HG02943 (cell line): ENCODE results near the gene ERRFI1.

Experiments used
- ATAC-seq: cut with Tn5 transposase; IDR thresholded peaks from one replicate; pipeline ENCODE4 v1.9.1; 2021; ENCODE audit warnings: mild to moderate bottlenecking, low read depth, moderate library complexity; ENCODE audit not compliant: unreplicated experiment

Gene ERRFI1

DNA sequence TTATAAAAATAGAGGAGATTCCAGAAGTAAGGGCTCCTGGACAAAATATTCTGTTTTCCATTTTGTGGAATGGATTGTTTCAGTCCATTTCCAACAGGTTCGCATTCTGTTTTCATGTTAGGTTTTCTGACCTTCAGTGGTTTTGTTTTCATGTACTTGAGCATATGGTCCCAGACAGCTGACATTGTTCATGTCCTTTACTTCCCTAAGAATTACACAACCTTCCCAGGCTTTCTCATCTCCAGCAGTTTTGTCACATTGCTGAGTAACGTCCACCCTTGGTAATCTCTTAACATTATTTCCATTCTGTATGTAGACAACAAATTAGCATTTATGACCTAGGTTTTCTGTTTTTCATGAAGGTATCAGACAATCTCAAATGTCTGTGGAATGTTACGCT, 21.0 kb upstream of the ERRFI1 start:
- ATAC-seq = no peak

DNA sequence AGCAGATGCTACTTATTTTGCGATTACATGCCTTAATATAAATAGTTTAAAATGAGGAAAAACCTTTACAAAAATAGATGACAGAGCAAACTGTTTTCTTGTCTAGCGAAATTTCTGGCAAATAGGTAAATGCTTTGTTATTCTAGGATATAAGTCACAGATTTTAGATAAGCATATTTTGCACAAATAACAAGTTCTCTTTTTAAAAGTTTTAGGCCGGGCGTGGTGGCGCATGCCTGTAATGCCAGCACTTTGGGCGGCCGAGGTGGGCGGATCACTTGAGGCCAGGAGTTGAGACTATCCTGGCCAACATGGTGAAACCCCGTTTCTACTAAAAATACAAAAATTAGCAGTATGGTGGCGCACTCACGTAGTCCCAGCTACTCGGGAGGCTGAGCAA, 20.3 kb upstream of the ERRFI1 start:
- no peak for ATAC-seq

DNA sequence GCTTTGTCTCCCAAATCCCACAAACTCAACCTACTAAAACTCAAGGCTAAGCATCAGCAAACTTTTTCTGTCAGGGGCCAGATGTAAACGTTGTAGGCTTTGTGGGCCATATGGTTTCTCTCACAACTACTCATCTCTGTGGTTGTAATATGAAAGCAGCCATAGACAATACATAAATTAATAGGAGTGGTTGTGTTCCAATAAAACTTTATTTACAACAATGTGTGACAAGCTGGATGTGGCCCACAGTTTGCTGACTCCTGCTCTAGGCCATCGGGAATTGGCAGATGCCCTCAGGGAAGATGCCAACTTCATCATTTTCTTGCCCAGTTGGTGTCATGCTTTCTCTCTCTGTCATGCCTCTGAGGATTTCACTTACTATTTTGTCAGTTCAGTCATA, 17.5 kb upstream of the ERRFI1 start:
- ATAC-seq = no peak

DNA sequence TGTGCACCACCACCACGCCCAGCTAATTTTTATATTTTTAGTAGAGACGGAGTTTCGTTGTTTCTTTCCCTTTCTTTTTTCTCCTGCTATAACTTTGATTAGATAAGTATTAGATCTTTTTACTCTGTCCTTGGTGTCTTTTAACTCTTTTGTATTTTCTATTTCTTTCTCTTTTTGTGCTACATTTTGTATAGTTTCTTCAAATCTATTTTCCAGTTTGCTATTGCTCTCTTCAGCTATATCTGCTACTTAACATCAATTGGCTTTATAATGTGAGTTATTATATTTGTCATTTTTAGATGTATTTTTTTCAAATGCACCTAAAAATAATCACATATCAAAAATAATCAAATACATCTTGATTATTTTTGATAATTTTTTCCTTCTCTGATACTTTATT, 16.0 kb upstream of the ERRFI1 start:
- ATAC-seq = no peak

DNA sequence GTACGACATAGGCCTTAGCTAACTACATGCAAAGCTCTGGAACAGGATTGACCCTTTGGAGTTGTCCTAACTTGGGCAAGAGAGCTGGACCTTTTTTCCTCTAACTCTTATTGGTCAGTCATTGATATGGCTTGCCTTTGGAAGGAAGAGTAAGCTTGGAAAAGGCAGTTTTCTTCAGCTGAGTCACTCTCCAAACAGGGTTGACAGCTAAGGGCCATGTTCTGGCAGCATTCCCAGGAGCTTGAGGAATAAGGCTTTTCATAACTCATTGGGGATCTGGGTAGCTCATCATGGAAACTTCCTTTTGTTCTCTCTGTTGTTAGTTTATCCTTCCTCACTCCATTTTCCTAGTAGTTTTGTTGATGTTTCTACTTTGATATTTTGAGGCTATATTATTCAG, 14.5 kb upstream of the ERRFI1 start:
- ATAC-seq = no peak

DNA sequence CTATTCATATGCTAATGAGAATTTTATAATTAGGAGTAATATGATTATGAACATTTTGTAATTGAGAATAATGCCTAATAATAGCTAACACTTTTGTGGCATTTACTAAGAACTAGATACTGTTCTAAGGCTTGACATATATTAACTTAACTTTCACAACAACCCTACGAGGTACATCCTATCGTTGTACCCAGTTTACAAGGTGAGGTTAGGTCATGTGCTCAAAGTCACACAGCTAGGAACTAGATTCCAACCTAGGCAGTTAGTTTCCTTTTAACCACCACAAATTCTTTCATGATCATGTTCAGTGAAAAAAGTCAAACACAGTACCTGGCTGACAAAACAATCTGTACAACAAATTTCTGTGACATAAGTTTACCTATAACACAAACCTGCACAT, 13.0 kb upstream of the ERRFI1 start:
- ATAC-seq = no peak

DNA sequence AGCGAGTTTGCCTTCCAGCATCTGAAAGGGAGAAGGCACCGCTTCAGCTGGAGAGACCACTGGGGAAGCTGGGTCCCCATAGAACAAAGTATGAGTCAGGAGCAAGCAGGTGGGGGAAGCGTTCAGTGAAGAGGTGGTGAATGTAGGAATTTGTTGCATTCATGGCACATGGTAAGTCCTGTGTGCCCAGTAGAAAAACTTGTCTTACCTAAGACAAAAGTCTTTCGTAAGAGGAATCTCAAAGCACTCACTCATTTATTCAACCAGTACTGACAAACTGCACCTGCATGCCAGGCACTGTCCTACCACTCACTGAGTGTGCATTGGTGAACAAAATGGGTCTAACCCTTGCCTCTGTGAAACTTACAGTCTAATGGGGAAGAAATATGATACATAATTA, 9.2 kb upstream of the ERRFI1 start:
- ATAC-seq = no peak

DNA sequence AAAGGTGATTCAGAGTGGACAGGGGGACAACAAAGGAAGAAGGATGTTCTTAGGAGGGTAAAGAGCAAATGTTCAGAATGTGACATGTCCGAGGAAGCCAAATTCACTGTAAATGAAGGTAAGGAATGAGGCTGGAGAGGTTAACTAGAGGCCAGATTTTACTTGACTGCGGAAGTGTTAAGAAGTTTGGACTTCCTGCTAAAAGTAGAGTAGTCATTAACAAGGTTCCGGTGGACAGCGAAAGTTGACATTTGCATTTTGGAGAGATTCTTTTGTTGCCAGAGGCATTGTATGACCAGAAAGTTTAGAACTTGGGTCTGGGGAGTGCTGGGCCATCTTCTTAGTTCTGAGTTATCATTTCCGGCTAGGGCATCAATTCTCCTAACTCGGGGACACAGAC, 7.2 kb upstream of the ERRFI1 start:
- no peak for ATAC-seq

DNA sequence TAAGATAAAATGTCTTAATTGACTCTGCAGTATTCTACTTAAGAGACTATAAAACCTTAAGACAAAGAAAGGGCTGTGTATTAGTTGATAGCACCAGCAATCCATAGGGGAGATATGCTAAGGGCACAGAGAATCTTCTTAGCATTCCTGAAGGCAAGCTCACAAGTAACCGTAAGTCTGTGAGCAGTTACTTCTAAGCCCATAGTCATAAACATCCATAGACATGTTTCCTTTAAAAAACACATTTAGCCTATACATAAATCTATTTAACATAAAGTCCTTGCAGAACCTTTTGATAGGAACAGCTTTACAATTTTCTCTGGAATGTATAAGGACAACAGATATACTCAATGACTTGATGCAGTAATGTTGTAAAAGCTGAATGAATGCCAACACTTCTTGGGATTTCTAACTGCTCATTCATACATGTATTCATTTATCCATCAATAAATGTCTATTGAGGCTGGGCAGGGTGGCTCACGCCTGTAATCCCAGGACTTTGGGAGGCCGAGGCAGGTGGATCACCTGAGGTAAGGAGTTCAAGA, 6.3 kb upstream of the ERRFI1 start:
- no peak for ATAC-seq

DNA sequence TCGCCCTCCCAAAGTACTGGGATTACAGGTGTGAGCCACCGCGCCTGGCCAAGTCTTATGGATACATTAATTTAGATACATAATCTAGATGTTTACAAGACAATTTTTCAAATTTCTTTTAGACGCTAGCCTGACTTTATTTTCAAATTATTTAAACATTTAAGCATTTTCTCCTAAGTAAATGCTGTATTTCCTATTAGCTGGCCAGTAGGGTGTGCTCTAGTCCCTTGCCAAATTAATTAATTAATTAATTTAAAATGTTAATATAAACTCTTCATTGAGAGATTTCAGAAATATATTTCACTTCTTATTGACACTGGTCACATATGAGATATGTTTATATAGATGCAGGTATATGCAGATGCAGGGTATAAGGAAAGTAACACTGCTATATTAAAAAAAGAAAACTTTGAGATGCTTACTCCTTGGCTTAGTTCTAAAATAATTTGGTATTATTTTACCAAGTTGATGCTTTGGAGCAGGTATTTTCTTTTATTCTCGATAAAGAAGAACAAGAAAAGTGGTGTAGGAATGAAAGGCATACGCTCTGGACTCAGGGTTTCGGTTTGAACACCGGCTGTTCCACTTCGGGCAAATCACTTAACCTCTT, 5.2 kb upstream of the ERRFI1 start:
- no peak for ATAC-seq

DNA sequence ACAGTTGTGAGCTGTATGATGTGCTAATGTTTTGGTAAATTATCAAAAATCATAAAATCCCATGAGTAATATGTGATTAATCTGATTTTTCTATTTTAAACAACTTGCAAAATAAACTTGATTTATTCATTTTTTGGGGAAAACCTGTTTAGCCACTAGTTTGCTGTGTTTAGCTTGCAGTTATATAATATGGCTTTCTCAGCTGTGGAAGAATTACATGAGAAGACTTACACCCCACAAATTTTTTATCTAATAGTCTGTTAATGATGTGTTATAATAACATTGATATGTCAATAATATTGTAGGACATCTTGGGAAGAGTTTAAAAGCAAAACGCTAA, 2.4 kb upstream of the ERRFI1 start:
- ATAC-seq = no peak

DNA sequence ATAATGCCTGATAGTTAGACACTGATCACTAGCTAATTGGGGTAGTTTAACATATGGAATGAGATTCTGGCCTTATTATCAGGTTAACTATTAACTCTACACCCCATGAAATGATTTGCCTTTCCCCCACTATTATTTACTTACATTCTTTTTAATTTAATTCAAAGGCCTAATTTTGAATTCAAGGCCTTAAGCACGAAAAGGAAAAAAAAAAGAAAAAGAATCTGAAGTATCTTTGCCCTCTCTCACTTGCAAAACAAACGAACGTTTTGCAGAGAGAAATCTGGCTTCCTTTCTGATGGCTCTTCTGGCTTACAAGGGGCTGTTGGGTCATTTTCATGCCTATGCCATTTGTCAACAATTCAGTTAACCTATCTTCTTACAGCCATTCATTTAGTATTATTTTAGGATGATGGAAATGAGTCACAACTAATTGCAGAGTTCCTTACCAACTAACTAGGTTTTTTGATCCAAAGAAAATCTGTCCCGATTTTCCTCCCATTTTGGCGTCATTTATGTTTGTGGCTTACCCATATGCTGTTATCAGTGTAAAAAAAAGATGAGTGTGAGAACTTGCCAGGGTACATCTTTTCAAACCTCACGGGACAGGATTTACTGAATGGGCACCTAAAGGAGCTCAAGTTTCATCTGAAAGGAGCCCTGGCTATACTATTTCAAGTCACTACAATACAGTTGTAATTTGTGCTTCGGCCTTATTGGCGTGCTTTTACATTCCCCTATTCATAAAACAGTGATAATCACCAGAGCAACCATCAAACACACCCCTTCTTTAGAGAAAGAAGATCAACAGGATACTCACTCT, 1.9 kb upstream of the ERRFI1 start:
- no peak for ATAC-seq

DNA sequence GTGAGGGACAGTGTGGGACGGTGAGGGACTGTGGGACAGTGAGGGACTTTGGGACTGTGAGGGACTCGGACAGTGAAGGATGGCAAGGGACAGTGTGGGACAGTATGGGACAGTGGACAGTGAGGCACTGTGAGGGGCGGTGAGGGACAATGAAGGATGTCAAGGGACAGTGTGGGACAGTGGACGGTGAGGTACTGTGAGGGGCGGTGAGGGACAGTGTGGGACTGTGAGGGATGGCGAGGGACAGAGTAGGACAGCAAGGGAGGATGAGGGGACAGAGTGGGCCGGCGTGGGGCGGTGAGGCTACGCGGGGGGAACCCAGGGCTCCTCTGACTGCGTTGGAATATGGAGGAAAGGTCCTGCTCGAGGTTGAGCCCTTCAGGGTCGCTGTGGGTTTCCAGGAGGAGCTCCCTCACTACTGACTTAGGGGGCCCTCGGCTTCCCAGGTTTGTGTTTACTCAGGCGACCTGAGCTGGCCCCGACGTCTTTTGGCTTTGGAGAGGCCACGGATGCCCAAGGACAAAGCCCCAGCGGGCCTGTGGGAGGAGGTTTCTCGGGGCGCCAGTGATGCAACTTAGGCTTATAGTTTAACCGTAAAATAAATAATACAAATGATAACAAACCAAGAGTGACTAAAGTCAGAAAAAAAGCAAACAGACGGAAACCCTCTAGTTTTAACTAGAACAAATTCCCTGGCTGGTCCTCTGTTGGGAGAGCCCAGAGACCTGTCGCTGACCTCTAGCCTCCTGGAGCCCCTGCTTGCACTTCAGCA, 1.1 kb upstream of the ERRFI1 start:
- ATAC-seq = no peak

DNA sequence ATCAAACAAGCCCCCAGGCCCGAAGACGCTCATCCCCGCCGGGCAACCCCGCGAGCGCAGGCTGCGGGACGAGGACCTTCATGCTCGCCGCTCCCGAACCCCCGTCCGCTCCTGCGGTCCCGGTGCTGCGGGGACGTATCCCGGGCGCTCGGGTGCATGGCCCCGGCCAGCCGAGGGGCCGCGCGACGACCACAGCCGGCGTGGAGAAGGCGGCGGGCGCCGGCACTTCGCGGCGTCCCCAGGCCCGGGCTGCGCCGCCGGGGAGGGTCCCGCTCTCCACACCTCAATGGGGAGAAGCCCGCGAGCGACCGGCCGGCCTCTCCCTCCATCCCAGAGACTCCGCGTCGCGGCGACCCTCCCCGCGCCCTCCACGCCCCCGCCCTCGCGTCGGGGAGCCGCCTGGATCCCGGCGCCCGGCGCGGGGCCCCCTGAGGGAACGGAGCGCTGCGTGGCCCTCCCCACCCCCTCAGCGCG, 401 bp downstream of the ERRFI1 start:
- ATAC-seq = no peak

DNA sequence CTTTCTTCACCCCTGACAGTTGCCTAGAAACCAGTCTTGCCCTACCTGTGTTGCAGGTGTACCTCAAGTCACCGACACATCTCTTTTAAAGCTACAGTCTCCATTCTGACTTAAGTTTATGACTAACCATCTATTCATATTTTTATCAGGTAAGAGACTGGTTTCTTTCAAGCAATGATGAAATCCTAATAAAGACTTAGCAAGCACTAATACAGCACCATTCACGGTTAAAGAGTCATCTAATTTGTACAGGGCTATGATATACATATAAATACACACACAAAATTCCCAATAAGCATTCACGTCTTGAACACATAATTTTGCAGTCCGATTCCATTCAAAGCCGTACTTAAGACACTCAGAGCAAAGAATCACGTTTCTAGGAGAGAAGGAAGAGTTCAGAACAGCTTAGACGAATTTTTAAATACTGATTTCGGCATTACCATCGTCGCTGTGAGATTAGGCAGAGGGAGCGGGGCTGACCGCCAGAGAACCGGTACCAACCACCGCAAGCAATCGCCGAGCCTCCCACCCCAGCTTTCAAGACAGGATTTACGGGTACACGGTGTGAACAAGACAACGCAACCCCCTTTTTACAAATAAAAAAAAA, 943 bp downstream of the ERRFI1 start:
- no peak for ATAC-seq

DNA sequence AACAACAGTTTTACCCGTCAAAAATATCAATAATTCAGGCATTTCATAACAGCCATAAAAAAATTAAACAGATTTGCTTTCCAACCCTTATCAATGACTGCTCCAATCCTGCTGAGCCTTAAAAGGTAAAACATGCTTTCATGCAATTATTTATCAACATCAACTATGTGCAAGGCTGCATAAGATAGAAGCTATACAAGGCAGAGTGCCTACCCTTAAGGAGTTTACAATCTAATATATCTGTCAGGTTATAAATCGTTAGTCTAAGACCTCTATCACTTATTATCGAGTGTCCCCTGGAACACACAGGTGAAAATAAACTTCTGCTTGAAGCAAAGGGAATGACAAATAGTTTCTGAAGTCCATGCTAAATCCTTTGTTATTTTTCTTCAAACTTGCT, 1.8 kb downstream of the ERRFI1 start:
- no peak for ATAC-seq

DNA sequence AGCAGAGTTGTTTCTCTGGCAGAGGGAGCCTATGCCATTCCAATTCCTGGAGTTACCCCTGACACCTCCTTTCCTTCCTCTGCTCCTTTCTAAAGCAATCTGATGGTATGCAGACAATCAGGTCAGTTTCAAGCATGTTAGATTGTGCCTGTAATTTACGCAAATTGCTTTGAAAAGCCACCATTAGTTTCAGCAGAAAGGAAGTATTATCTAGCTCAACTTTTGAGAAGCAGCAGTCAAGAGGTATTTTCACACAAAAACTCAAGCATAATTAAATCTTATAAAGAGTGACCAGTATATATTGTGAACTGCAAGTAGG, 2.2 kb downstream of the ERRFI1 start:
- no peak for ATAC-seq

DNA sequence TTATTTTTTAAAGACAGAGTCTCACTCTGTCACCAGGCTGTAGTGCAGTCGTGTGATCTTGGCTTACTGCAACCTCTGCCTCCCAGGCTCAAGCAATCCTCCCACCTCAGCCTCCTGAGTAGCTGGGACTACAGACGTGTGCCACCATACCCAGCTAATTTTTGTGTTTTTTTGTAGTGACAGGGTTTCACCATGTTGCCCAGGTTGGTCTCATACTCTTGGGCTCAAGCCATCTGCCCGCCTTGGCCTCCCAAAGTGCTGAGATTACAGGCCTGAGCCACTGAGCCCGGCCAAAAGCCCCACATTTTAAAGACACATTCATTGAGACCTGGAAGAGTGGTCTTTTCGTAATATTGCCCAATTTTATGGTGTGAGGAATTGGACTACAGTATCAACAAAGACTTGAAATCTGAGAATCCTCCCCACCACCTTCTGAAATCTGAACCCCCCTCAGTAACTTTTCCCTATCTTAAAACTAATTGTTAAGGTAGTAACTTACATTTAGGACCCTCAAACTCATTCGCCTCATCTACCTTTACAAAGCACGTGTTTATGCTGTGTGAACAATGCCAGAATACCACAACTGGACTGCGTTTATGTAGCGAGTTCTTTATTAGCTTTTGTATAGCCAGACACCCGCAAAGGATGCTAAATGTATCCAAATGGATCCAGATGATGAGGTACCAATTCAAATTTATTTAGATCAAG, 2.7 kb downstream of the ERRFI1 start:
- no peak for ATAC-seq

DNA sequence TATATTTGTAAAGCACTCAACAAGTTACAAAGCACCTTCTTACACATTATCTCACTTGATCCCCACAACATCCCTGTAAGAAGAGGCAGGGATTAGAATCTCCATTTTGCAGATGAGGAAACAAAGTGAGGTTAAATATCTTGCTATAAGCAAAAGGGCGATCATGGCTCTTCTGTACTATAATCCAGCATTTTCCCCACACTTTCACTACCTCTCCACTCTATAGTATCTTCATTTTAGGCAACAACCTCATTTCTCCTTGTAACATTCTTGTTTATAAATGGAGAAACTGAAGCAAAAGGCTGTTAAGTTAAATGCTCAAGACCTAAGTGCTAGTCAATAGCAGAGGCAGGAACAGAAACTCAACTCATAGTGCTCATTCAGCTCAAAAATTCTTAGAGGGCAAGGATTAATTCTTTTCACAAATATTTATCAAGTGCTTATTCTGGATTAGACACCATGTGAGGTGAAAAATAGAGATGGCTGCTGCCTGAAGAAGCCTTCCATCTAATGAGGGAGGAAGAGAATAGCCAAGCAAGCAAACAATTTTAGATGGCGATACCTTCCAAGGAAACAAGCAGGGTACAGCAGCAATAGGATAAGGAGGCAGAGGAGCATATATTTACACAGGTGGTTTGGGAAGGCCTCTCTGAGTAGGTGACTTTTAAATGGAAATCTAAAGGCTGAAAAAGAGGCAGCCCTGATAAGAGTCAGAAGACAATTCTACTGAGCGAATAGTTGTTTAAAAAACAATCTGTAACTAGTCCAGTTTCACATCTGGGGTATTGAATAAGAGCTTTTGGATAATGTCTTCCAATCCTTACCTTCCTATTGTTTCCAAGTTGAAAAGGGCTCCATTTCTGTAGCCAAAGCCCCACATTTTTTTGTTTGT, 3.5 kb downstream of the ERRFI1 start:
- ATAC-seq = no peak
